ENCODE data around the gene GNB1L.

GNB1L gene

GRCh38 chr22:19901577-19902244, 47.0 kb upstream of the GNB1L start:
- TF ChIP-seq CTCF (IDR thresholded peaks at IDR 0.05; ENCODE audit: insufficient read depth, low read length, missing control alignments), result no peak
- POLR2A ChIA-PET, result interaction anchor here (0.7 kb wide), 1 partner anchor 11 kb away, joined by 3 read pairs; no protein-coding TSS in a partner anchor
- DNase-seq (ENCODE audit: low read depth, low spot score), result no peak
- CTCF ChIA-PET, result interaction anchor here (8.3 to 9.7 kb wide), 2 partner anchors 11 to 170 kb away, joined by 76 to 125 read pairs; no protein-coding TSS in a partner anchor
- no peak overlapping the region for H3K4me3 ChIP-seq (ENCODE audit: low read depth, low read length)

GRCh38 chr22:19900707-19901436, 46.2 kb upstream of the GNB1L start:
- H3K4me3 ChIP-seq (ENCODE audit: low read depth, low read length), result no peak overlapping the region
- TF ChIP-seq CTCF (IDR thresholded peaks at IDR 0.05; ENCODE audit: insufficient read depth, low read length, missing control alignments), result no peak
- ChIA-PET CTCF (interaction anchor here (1.5 to 9.7 kb wide), 3 partner anchors 9 to 169 kb away, joined by 5 to 125 read pairs (median 76); no protein-coding TSS in a partner anchor), POLR2A (interaction anchor here (0.8 kb wide), 1 partner anchor 90 kb away, joined by 4 read pairs; no protein-coding TSS in a partner anchor)
- DNase-seq (ENCODE audit: low read depth, low spot score), result no peak

GRCh38 chr22:19898831-19899567, 44.3 kb upstream of the GNB1L start:
- DNase-seq (ENCODE audit: low read depth, low spot score), result no peak
- ChIA-PET POLR2A (no interaction called here), CTCF (interaction anchor here (3.0 to 9.7 kb wide), 3 partner anchors 14 to 169 kb away, joined by 23 to 125 read pairs (median 76); no protein-coding TSS in a partner anchor)
- no peak overlapping the region for H3K4me3 ChIP-seq (ENCODE audit: low read depth, low read length)
- TF ChIP-seq CTCF (IDR thresholded peaks at IDR 0.05; ENCODE audit: insufficient read depth, low read length, missing control alignments), result no peak

GRCh38 chr22:19898145-19898544, 43.5 kb upstream of the GNB1L start:
- ChIA-PET CTCF (interaction anchor here (3.0 to 9.7 kb wide), 2 partner anchors 15 to 168 kb away, joined by 23 to 76 read pairs; no protein-coding TSS in a partner anchor), POLR2A (no interaction called here)
- no peak overlapping the region for H3K4me3 ChIP-seq (ENCODE audit: low read depth, low read length)
- TF ChIP-seq CTCF (IDR thresholded peaks at IDR 0.05; ENCODE audit: insufficient read depth, low read length, missing control alignments), result no peak
- no peak for DNase-seq (ENCODE audit: low read depth, low spot score)

GRCh38 chr22:19897726-19898125, 43.1 kb upstream of the GNB1L start:
- CTCF ChIA-PET, result interaction anchor here (3.0 to 9.7 kb wide), 2 partner anchors 15 to 167 kb away, joined by 23 to 76 read pairs; no protein-coding TSS in a partner anchor
- no peak for TF ChIP-seq CTCF (IDR thresholded peaks at IDR 0.05; ENCODE audit: insufficient read depth, low read length, missing control alignments)

More at GRCh38 chr22:19897726-19898125, 43.1 kb upstream of the GNB1L start:
- POLR2A ChIA-PET, result no interaction called here
- DNase-seq (ENCODE audit: low read depth, low spot score), result no peak
- H3K4me3 ChIP-seq (ENCODE audit: low read depth, low read length), result no peak overlapping the region
